GM12891 (cell line): ENCODE data around the gene NFIX.

Experiments
- POLR2A ChIP-seq: IDR thresholded peaks from 2 replicates; pipeline ENCODE4 v1.6.1; 2011; ENCODE audit warnings: low read depth, low read length, control low read depth
- POLR2AphosphoS5 ChIP-seq: IDR thresholded peaks from 2 replicates; pipeline ENCODE4 v1.6.1; 2011; ENCODE audit warnings: low read depth, low read length, control low read depth
- SPI1 ChIP-seq: IDR thresholded peaks from 2 replicates; pipeline ENCODE4 v1.6.1; 2011; ENCODE audit warnings: low read depth, low read length, control low read depth
- TAF1 ChIP-seq: IDR thresholded peaks from 2 replicates; pipeline ENCODE4 v1.6.1; 2011; ENCODE audit warnings: low read depth, low read length, control low read depth

GRCh38 chr19:13102666-13103580 lies 107.6 kb downstream of the NFIX start, which contains the start of gene LYL1:
- TF ChIP-seq POLR2A, result no peak
- no peak for TF ChIP-seq TAF1
- TF ChIP-seq SPI1, result peak; percentile 93
- 0 out of 2 replicates have a peak, but pooled peaks have one; percentile 35 for TF ChIP-seq POLR2AphosphoS5
